WI38 (cell line): ENCODE data around the gene ABCC3.
A peak's percentile ranks its signal among the peaks of the same experiment; 100 is the strongest.

ENCODE experiments used
- H3K4me3 ChIP-seq: 2 replicates; pipeline ENCODE4 v1.5.1; 2011; ENCODE audit warnings: low read depth, mild to moderate bottlenecking, control low read depth, low read length
- CTCF ChIP-seq: IDR thresholded peaks from 2 replicates; pipeline ENCODE4 v1.5.1; 2012; ENCODE audit warnings: low read depth, mild to moderate bottlenecking, control low read depth, low read length

Gene ABCC3, protein sequence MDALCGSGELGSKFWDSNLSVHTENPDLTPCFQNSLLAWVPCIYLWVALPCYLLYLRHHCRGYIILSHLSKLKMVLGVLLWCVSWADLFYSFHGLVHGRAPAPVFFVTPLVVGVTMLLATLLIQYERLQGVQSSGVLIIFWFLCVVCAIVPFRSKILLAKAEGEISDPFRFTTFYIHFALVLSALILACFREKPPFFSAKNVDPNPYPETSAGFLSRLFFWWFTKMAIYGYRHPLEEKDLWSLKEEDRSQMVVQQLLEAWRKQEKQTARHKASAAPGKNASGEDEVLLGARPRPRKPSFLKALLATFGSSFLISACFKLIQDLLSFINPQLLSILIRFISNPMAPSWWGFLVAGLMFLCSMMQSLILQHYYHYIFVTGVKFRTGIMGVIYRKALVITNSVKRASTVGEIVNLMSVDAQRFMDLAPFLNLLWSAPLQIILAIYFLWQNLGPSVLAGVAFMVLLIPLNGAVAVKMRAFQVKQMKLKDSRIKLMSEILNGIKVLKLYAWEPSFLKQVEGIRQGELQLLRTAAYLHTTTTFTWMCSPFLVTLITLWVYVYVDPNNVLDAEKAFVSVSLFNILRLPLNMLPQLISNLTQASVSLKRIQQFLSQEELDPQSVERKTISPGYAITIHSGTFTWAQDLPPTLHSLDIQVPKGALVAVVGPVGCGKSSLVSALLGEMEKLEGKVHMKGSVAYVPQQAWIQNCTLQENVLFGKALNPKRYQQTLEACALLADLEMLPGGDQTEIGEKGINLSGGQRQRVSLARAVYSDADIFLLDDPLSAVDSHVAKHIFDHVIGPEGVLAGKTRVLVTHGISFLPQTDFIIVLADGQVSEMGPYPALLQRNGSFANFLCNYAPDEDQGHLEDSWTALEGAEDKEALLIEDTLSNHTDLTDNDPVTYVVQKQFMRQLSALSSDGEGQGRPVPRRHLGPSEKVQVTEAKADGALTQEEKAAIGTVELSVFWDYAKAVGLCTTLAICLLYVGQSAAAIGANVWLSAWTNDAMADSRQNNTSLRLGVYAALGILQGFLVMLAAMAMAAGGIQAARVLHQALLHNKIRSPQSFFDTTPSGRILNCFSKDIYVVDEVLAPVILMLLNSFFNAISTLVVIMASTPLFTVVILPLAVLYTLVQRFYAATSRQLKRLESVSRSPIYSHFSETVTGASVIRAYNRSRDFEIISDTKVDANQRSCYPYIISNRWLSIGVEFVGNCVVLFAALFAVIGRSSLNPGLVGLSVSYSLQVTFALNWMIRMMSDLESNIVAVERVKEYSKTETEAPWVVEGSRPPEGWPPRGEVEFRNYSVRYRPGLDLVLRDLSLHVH (N-terminal part only)

DNA sequence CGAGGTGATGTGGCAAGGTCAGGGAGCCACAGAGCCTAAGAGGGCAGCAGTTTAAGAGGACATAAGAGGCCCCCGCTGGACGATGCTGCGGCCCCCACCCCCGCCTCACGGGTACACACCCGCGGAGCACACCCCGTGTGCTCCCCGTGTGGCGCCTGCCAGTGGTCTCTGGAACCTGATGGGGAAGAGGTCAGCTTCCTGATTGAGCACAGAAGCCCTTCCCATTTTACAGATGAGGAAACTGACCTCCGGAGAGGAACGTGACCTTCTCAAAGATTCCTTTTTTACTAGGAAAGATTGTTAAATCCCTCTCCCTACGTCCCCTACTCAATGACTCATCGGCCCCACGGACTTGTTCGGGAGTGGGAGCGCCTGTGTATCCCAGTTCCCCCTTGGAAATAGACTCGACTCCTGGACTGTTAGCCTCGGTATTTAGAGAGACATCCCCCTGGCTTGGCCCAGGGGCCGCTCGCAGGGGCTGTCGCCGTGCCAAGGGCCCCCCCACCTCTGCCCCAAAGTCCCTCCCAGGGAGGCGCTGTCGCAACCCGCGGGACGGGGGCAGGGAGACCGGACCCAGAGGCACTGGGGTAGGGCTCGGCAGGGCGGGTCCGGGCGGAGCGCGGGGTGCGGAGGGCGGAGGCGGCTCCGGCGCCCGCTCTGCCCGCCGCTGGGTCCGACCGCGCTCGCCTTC lies at the start of gene ABCC3:
TSS of gene ABCC3 (plus strand) at position 658 of the 691 bp plus-strand sequence. CDS start 56 bp downstream, outside the sequence.
- no peak for TF ChIP-seq CTCF
- H3K4me3 ChIP-seq, result peak within 1 kb of the TSS; percentile 65

GRCh38 chr17:50585346-50585745 lies 49.3 kb upstream of the ABCC3 start:
- TF ChIP-seq CTCF, result no peak

GRCh38 chr17:50585891-50586290 lies 48.8 kb upstream of the ABCC3 start:
- TF ChIP-seq CTCF, result no peak
- no peak overlapping the region for H3K4me3 ChIP-seq

More at GRCh38 chr17:50585346-50585745, 49.3 kb upstream of the ABCC3 start:
- no peak overlapping the region for H3K4me3 ChIP-seq

DNA sequence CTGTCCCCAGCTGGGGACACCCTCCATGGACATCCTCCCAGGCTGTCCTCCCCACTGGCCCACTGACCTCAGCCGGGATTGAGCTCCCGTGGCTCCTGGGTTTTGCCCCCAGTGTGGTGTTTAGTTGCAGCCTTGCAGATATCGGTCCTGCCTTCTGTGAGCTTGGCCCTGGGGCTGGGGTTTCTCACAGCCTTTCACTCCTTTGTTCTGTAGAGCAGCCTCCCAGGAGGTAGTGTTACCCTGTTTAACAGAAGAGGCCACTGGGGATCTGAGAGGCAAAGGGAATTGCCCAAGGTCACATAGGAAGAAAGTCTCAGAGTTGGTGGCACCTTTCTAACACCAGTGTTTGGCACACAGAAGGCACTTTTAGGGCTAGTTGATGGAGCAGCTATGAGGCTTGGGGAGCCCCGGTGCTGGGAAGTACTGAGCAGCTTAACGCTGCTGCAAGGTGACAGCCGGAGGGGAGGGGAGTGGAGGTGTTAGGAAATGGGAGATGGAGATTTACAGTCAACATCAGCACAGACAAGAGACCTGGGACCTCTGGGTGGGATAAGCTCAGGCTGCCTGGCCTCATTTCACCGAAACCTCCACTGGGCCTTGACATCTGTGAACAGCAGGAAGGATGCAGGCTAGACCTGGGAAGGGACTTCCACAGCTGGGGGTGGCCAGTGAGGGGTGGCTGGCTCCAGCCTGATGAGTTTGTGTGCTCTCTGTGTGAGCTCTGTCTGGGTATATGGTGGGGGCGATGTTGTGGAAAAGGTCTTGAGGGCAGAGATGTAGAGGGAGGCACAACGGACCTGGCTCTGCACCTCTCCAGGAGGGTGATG lies 48.0 kb upstream of the ABCC3 start:
- no peak overlapping the region for H3K4me3 ChIP-seq
- TF ChIP-seq CTCF, result no peak

DNA sequence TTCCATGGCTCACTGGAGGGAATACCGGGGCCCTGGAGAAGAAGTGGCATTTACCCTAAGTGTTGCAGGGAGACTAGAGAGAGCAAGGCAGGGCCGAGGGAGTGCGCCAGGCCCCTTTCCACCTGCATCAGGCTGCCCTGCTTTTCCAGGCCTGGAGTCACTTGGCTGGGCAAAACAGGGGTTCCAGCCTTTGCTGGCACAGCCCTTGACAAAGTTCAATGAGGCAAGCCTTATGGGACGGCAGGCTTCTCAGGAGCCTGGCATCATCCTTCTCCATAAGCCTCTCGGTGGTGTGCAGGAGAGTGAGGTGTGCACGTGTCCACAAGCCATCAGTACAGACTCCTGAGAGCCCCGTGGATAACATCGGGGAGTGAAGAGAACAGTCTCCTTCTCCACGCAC lies 47.1 kb upstream of the ABCC3 start:
- no peak for TF ChIP-seq CTCF
- H3K4me3 ChIP-seq, result no peak overlapping the region
